Neural progenitor cell (in vitro differentiated cells): ENCODE results near the gene BHLHE40. TPM values are rescaled to one million over a fixed set of nuclear protein-coding genes. Genes with fewer than 3 reads are reported as not detected.

ENCODE experiments used
- DNase-seq: peaks from one replicate; pipeline ENCODE4 v3.0.0-alpha.2; 2016; ENCODE audit warnings: low spot score
- H2AFZ ChIP-seq: fragments of 200-600 bp; sonication (generic); replicated peaks from 2 replicates; pipeline ENCODE4 v1.6.1; 2016; ENCODE audit warnings: antibody characterized with exemption
- H3F3A ChIP-seq: fragments of 200-600 bp; sonication (generic); 2 replicates; pipeline ENCODE4 v1.6.1; 2016; ENCODE audit warnings: antibody characterized with exemption, low read depth
- H3K27ac ChIP-seq: fragments of 200-600 bp; sonication (generic); 2 replicates; pipeline ENCODE4 v1.5.1; 2016; ENCODE audit warnings: mild to moderate bottlenecking
- H3K27me3 ChIP-seq: fragments of 200-600 bp; sonication (generic); 2 replicates; pipeline ENCODE4 v1.6.1; 2016; ENCODE audit warnings: mild to moderate bottlenecking, moderate library complexity
- H3K36me3 ChIP-seq: fragments of 200-600 bp; sonication (generic); 2 replicates; pipeline ENCODE4 v1.5.1; 2016
- H3K4me1 ChIP-seq: fragments of 200-600 bp; sonication (generic); 2 replicates; pipeline ENCODE4 v1.6.1; 2016; ENCODE audit warnings: mixed run types
- H3K4me2 ChIP-seq: fragments of 200-600 bp; sonication (generic); 2 replicates; pipeline ENCODE4 v1.6.1; 2016
- H3K4me3 ChIP-seq: fragments of 200-600 bp; sonication (generic); 2 replicates; pipeline ENCODE4 v1.5.1; 2016
- H3K79me2 ChIP-seq: fragments of 200-600 bp; sonication (generic); 2 replicates; pipeline ENCODE4 v1.6.1; 2016; ENCODE audit warnings: low read depth
- H3K9ac ChIP-seq: fragments of 200-600 bp; sonication (generic); 2 replicates; pipeline ENCODE4 v1.6.1; 2016
- H3K9me3 ChIP-seq: fragments of 200-600 bp; sonication (generic); 2 replicates; pipeline ENCODE4 v1.5.1; 2016; ENCODE audit warnings: low read depth
- H4K20me1 ChIP-seq: fragments of 200-600 bp; sonication (generic); 2 replicates; pipeline ENCODE4 v1.6.1; 2016; ENCODE audit warnings: low read depth
- H3K27ac Mint-ChIP-seq: 3 replicates; pipeline ENCODE4 v1.8.0; 2021; ENCODE audit warnings: mixed read lengths
- H3K27me3 Mint-ChIP-seq: 2 replicates; pipeline ENCODE4 v1.8.0; 2022; ENCODE audit warnings: low read depth, mild to moderate bottlenecking, inconsistent platforms, moderate library complexity, mixed read lengths; ENCODE audit not compliant: insufficient read depth
- H3K36me3 Mint-ChIP-seq: 3 replicates; pipeline ENCODE4 v1.8.0; 2021; ENCODE audit warnings: mixed read lengths
- H3K4me1 Mint-ChIP-seq: 3 replicates; pipeline ENCODE4 v1.8.0; 2021; ENCODE audit warnings: mixed read lengths
- H3K4me3 Mint-ChIP-seq: 3 replicates; pipeline ENCODE4 v1.8.0; 2021; ENCODE audit warnings: mild to moderate bottlenecking, moderate library complexity, mixed read lengths
- H3K9me3 Mint-ChIP-seq: 3 replicates; pipeline ENCODE4 v1.8.0; 2020; ENCODE audit warnings: mixed read lengths
- CTCF ChIP-seq: fragments of 200-600 bp; sonication (generic); IDR thresholded peaks from 2 replicates; pipeline ENCODE4 v1.5.1; 2017; ENCODE audit warnings: antibody characterized with exemption, mild to moderate bottlenecking
- EZH2 ChIP-seq: fragments of 200-600 bp; sonication (generic); IDR thresholded peaks from 2 replicates; pipeline ENCODE4 v1.6.1; 2017; ENCODE audit warnings: antibody characterized with exemption, mild to moderate bottlenecking, moderate library complexity
- EZH2phosphoT487 ChIP-seq: fragments of 200-600 bp; sonication (generic); IDR thresholded peaks from 2 replicates; pipeline ENCODE4 v1.6.1; 2017; ENCODE audit warnings: antibody characterized with exemption
- total RNA-seq: library from RNA; depleted of rRNA; stranded (reverse); fragments of >200 nt; gene quantifications from 2 replicates; pipeline ENCODE4 v1.2.3, GENCODE V29; 2015; ENCODE audit warnings: low replicate concordance

The BHLHE40 gene
- total RNA-seq, 1 donor from 2014 or later, result 0.34 TPM

- no peak overlapping the region for H2AFZ ChIP-seq
- H3F3A ChIP-seq, result no peaks in the 10 kb centered on the region
- no peak for DNase-seq
- H4K20me1 ChIP-seq, result no peaks in the 10 kb centered on the region
- H3K9ac ChIP-seq, result no peak overlapping the region
- H3K79me2 ChIP-seq, result no peaks in the 10 kb centered on the region
- no peaks in the 10 kb centered on the region for H3K36me3 ChIP-seq
- H3K27me3 ChIP-seq, result no peaks in the 10 kb centered on the region
- H3K9me3 Mint-ChIP-seq, result no peaks in the 10 kb centered on the region
- no peak overlapping the region for H3K4me3 Mint-ChIP-seq
- no peak overlapping the region for H3K27ac Mint-ChIP-seq
- H3K27me3 Mint-ChIP-seq, result peaks cover 5% of the 10 kb centered on the region
- no peak overlapping the region for H3K4me3 ChIP-seq
- TF ChIP-seq CTCF (no peak), EZH2phosphoT487 (no peak), EZH2 (no peak)
- H3K4me1 ChIP-seq, result no peaks in the 10 kb centered on the region
- H3K9me3 ChIP-seq, result no peaks in the 10 kb centered on the region
- peaks cover 9% of the 10 kb centered on the region for H3K4me1 Mint-ChIP-seq
- no peak overlapping the region for H3K4me2 ChIP-seq
- no peaks in the 10 kb centered on the region for H3K36me3 Mint-ChIP-seq
- H3K27ac ChIP-seq, result no peak overlapping the region
Measured at GRCh38 chr3:4996223-4996765, 17.1 kb downstream of the BHLHE40 start.

- no peak for DNase-seq
- Mint-ChIP-seq H3K4me3 (no peak overlapping the region), H3K27me3 (peaks cover 5% of the 10 kb centered on the region), H3K4me1 (peaks cover 9% of the 10 kb centered on the region), H3K9me3 (no peaks in the 10 kb centered on the region), H3K36me3 (no peaks in the 10 kb centered on the region), H3K27ac (peak overlapping the region; percentile 15)
- H3K4me3 ChIP-seq, result no peak overlapping the region
- no peak overlapping the region for H3K4me2 ChIP-seq
- no peaks in the 10 kb centered on the region for H3K36me3 ChIP-seq
- H3K9ac ChIP-seq, result no peak overlapping the region
- H2AFZ ChIP-seq, result no peak overlapping the region
- H3K4me1 ChIP-seq, result no peaks in the 10 kb centered on the region
- H4K20me1 ChIP-seq, result no peaks in the 10 kb centered on the region
- no peak overlapping the region for H3K27ac ChIP-seq
- H3K27me3 ChIP-seq, result no peaks in the 10 kb centered on the region
- H3K79me2 ChIP-seq, result no peaks in the 10 kb centered on the region
- H3F3A ChIP-seq, result no peaks in the 10 kb centered on the region
- no peak for TF ChIP-seq EZH2phosphoT487
- TF ChIP-seq EZH2, result no peak
- TF ChIP-seq CTCF, result no peak
- no peaks in the 10 kb centered on the region for H3K9me3 ChIP-seq
Measured at GRCh38 chr3:4996771-4997291, 17.6 kb downstream of the BHLHE40 start.

GRCh38 chr3:4997946-4998345, 18.7 kb downstream of the BHLHE40 start:
- H3K4me3 Mint-ChIP-seq, result no peak overlapping the region
- DNase-seq, result no peak
- no peak overlapping the region for H3K27ac Mint-ChIP-seq
- H3K4me1 Mint-ChIP-seq, result peaks cover 11% of the 10 kb centered on the region
- H3K9ac ChIP-seq, result no peak overlapping the region
- H3K4me3 ChIP-seq, result no peak overlapping the region
- no peak overlapping the region for H3K4me2 ChIP-seq
- H3K36me3 Mint-ChIP-seq, result no peaks in the 10 kb centered on the region
- H3F3A ChIP-seq, result no peaks in the 10 kb centered on the region
- no peaks in the 10 kb centered on the region for H3K4me1 ChIP-seq
- no peaks in the 10 kb centered on the region for H3K27me3 ChIP-seq
- H3K27me3 Mint-ChIP-seq, result peaks cover 5% of the 10 kb centered on the region
- no peaks in the 10 kb centered on the region for H3K9me3 Mint-ChIP-seq
- no peaks in the 10 kb centered on the region for H3K36me3 ChIP-seq
- no peaks in the 10 kb centered on the region for H3K9me3 ChIP-seq
- TF ChIP-seq EZH2phosphoT487 (no peak), CTCF (no peak)
- no peaks in the 10 kb centered on the region for H4K20me1 ChIP-seq
- H2AFZ ChIP-seq, result no peak overlapping the region
- H3K79me2 ChIP-seq, result no peaks in the 10 kb centered on the region
- no peak overlapping the region for H3K27ac ChIP-seq
